ENCODE measurements around the gene SUPT3H. TPM values are rescaled to one million over a fixed set of nuclear protein-coding genes. Genes with fewer than 3 reads are reported as not detected.

The SUPT3H gene
- total RNA-seq, 1 donor, result 4.7 TPM

- TF ChIP-seq CTCF (IDR thresholded peaks at IDR 0.05; ENCODE audit: extremely low read depth, low read depth, low read length), result no peak
- no peak overlapping the region for H3K4me2 ChIP-seq (ENCODE audit: insufficient read depth, low read length)
These were observed 456.7 kb downstream of the SUPT3H start for GRCh38 chr6:44920952-44921491.

GRCh38 chr6:44918671-44919296, 458.9 kb downstream of the SUPT3H start:
- no peak for DNase-seq (ENCODE audit: insufficient read length, low spot score, missing footprints)
- no peak for TF ChIP-seq CTCF (IDR thresholded peaks at IDR 0.05; ENCODE audit: extremely low read depth, low read depth, low read length)
- Histone ChIP-seq H3K79me2 (ENCODE audit: insufficient read depth, low read length) (no peaks in the 10 kb centered on the region), H3K27ac (ENCODE audit: low read depth, low read length) (no peak overlapping the region), H3K27me3 (ENCODE audit: insufficient read depth, low read length) (no peaks in the 10 kb centered on the region), H4K20me1 (ENCODE audit: insufficient read depth, low read length) (no peaks in the 10 kb centered on the region), H3K4me3 (ENCODE audit: insufficient read depth, low read length) (no peak overlapping the region), H3K9me3 (ENCODE audit: low read depth, low read length) (no peaks in the 10 kb centered on the region), H3K36me3 (ENCODE audit: insufficient read depth, low read length) (no peaks in the 10 kb centered on the region), H2AFZ (ENCODE audit: low read length) (no peak overlapping the region), H3K4me2 (ENCODE audit: insufficient read depth, low read length) (no peak overlapping the region), H3K4me1 (ENCODE audit: insufficient read depth, low read length) (peaks cover 4% of the 10 kb centered on the region)

More at GRCh38 chr6:44920952-44921491, 456.7 kb downstream of the SUPT3H start:
- Histone ChIP-seq H3K36me3 (ENCODE audit: insufficient read depth, low read length) (no peaks in the 10 kb centered on the region), H3K4me3 (ENCODE audit: insufficient read depth, low read length) (no peak overlapping the region), H4K20me1 (ENCODE audit: insufficient read depth, low read length) (no peaks in the 10 kb centered on the region), H3K4me1 (ENCODE audit: insufficient read depth, low read length) (peaks cover 4% of the 10 kb centered on the region), H2AFZ (ENCODE audit: low read length) (no peak overlapping the region), H3K9me3 (ENCODE audit: low read depth, low read length) (no peaks in the 10 kb centered on the region), H3K27me3 (ENCODE audit: insufficient read depth, low read length) (no peaks in the 10 kb centered on the region), H3K27ac (ENCODE audit: low read depth, low read length) (no peak overlapping the region), H3K79me2 (ENCODE audit: insufficient read depth, low read length) (no peaks in the 10 kb centered on the region)
- no peak for DNase-seq (ENCODE audit: insufficient read length, low spot score, missing footprints)

GRCh38 chr6:44917430-44917829, 460.3 kb downstream of the SUPT3H start:
- no peaks in the 10 kb centered on the region for H3K79me2 ChIP-seq (ENCODE audit: insufficient read depth, low read length)
- H3K36me3 ChIP-seq (ENCODE audit: insufficient read depth, low read length), result no peaks in the 10 kb centered on the region
- no peaks in the 10 kb centered on the region for H4K20me1 ChIP-seq (ENCODE audit: insufficient read depth, low read length)
- no peaks in the 10 kb centered on the region for H3K27me3 ChIP-seq (ENCODE audit: insufficient read depth, low read length)
- no peak overlapping the region for H2AFZ ChIP-seq (ENCODE audit: low read length)
- no peak for DNase-seq (ENCODE audit: insufficient read length, low spot score, missing footprints)
- H3K4me1 ChIP-seq (ENCODE audit: insufficient read depth, low read length), result peaks cover 4% of the 10 kb centered on the region
- no peak overlapping the region for H3K27ac ChIP-seq (ENCODE audit: low read depth, low read length)
- H3K4me2 ChIP-seq (ENCODE audit: insufficient read depth, low read length), result no peak overlapping the region
- H3K9me3 ChIP-seq (ENCODE audit: low read depth, low read length), result no peaks in the 10 kb centered on the region
- TF ChIP-seq CTCF (IDR thresholded peaks at IDR 0.05; ENCODE audit: extremely low read depth, low read depth, low read length), result no peak
- H3K4me3 ChIP-seq (ENCODE audit: insufficient read depth, low read length), result no peak overlapping the region

- Histone ChIP-seq H3K4me2 (ENCODE audit: insufficient read depth, low read length) (no peak overlapping the region), H2AFZ (ENCODE audit: low read length) (no peak overlapping the region), H3K79me2 (ENCODE audit: insufficient read depth, low read length) (no peaks in the 10 kb centered on the region), H3K27me3 (ENCODE audit: insufficient read depth, low read length) (no peaks in the 10 kb centered on the region), H3K4me1 (ENCODE audit: insufficient read depth, low read length) (no peaks in the 10 kb centered on the region), H3K27ac (ENCODE audit: low read depth, low read length) (no peak overlapping the region), H4K20me1 (ENCODE audit: insufficient read depth, low read length) (no peaks in the 10 kb centered on the region), H3K36me3 (ENCODE audit: insufficient read depth, low read length) (no peaks in the 10 kb centered on the region), H3K9me3 (ENCODE audit: low read depth, low read length) (no peaks in the 10 kb centered on the region), H3K4me3 (ENCODE audit: insufficient read depth, low read length) (no peak overlapping the region)
- no peak for DNase-seq (ENCODE audit: insufficient read length, low spot score, missing footprints)
- no peak for TF ChIP-seq CTCF (IDR thresholded peaks at IDR 0.05; ENCODE audit: extremely low read depth, low read depth, low read length)
These were observed 462.6 kb downstream of the SUPT3H start for GRCh38 chr6:44915111-44915510.

Measured in osteoblast (primary cell).